Upper lobe of left lung (tissue), 4 donors: ENCODE data around the gene SLC6A4.

ENCODE experiments used
- CTCF ChIP-seq, 6 experiments: fragments of 450-650 bp in 4 of 6; fragments of 200-600 bp in 2 of 6; sonication (generic) in 2 of 6; IDR thresholded peaks; one replicate each; pipeline ENCODE4 v1.5.1; 2016 to 2019; ENCODE audit warnings: antibody characterized with exemption in 6 of 6
- EP300 ChIP-seq, 4 donors: sonication (generic); formaldehyde crosslinking; IDR thresholded peaks; one replicate each; pipeline ENCODE4 v1.5.1; 2017; ENCODE audit warnings: antibody characterized with exemption in 4 of 4, control low read depth in 2 of 4
- POLR2A ChIP-seq, 4 donors: fragments of 450-650 bp; IDR thresholded peaks; one replicate each; pipeline ENCODE4 v1.5.1; 2016 to 2017; ENCODE audit warnings: antibody characterized with exemption in 4 of 4, mild to moderate bottlenecking in 2 of 4

DNA sequence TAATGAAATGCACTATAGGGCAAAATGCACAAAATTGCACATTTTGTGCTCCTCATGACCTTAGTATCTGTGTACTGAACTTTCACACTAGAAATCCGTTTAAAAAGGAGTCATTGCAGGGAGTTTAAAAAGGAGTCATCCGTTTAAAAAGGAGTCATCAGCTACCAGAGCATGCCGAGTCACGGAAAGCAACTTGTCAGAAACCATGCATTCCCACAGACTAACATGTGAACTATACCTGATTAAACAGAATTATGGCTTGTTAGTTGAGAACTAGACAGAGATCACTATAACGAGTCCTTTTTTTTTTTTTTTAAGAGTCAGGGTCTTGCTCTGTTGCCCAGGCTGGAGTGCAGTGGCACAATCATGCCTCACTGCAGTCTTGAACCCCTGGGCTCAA lies 35.9 kb downstream of the SLC6A4 start:
- TF ChIP-seq EP300 (IDR thresholded peaks at IDR 0.05): no peak
- TF ChIP-seq POLR2A (IDR thresholded peaks at IDR 0.05): no peak
- no peak for TF ChIP-seq CTCF (IDR thresholded peaks at IDR 0.05)
